K562 (cell line): ENCODE data around the gene PRKG2. TPM values are rescaled to one million over a fixed set of nuclear protein-coding genes. Genes with fewer than 3 reads are reported as not detected.

Source experiments
- ATAC-seq: fragments of 200-7000 bp; cut with Tn5 transposase; 3 replicates; pipeline ENCODE4 v1.9.1; 2020; ENCODE audit warnings: moderate library complexity
- BruUV-seq: library from RNA; stranded (reverse); fragments of 400-500 nt; replicated peaks from 2 replicates; lab custom pipeline; 2021; lab: Mats Ljungman, UMichigan
- CTCF ChIA-PET: fragments of 300-600 bp; formaldehyde crosslinking; extraction: SDS; loops from one replicate; lab custom pipeline; 2021; ENCODE audit warnings: low intra/inter-chr PET ratio; lab: Yijun Ruan, JAX
- POLR2A ChIA-PET: fragments of 300-600, 350-650 bp; sonication (Branson Sonifier 250); formaldehyde crosslinking; extraction: SDS; loops from one replicate; lab custom pipeline; 2021; ENCODE audit warnings: antibody characterized with exemption, inconsistent platforms; lab: Yijun Ruan, JAX
- DNase-seq, 4 experiments: peaks; one replicate each; pipeline versions ENCODE4 v3.0.0 to v3.0.0-alpha.2; 2011 to 2018; ENCODE audit warnings: low spot score in 3 of 4, mixed read lengths in 3 of 4; ENCODE audit errors: extremely low read depth in 1 of 4
- FAIRE-seq: peaks from 2 replicates; lab custom pipeline; 2011; peaks lifted over from hg19 to GRCh38; lab: Jason Lieb, UNC
- H2AFZ ChIP-seq: 2 replicates; pipeline ENCODE4 v1.6.0; 2011; ENCODE audit warnings: low read depth, low read length, control low read depth, inconsistent platforms
- H3K27ac ChIP-seq: fragments of 200-600 bp; 3 replicates; pipeline ENCODE4 v1.8.0; 2011; ENCODE audit warnings: low read depth, mild to moderate bottlenecking, control low read depth, inconsistent platforms, low read length, moderate library complexity, mixed read lengths; ENCODE audit errors: extremely low read depth
- H3K27me3 ChIP-seq, 2 experiments: fragments of 300-600 bp in 1 of 2; 2 replicates in 1 of 2; 3 replicates in 1 of 2; pipeline versions ENCODE4 v1.6.0 to v1.8.0; 2011; ENCODE audit warnings: inconsistent platforms in 2 of 2, low read length in 2 of 2, mild to moderate bottlenecking in 1 of 2, mixed read lengths in 1 of 2, moderate library complexity in 1 of 2; ENCODE audit not compliant: control insufficient read depth in 2 of 2, insufficient read depth in 2 of 2
- H3K36me3 ChIP-seq: fragments of 300-600 bp; 3 replicates; pipeline ENCODE4 v1.8.0; 2011; ENCODE audit warnings: mild to moderate bottlenecking, low read length, inconsistent platforms; ENCODE audit not compliant: control insufficient read depth, insufficient read depth
- H3K4me1 ChIP-seq, 2 experiments: fragments of 200-600 bp in 1 of 2; replicated peaks in 1 of 2; 2 replicates in 1 of 2; 3 replicates in 1 of 2; pipeline versions ENCODE4 v1.5.1 to v1.8.0; 2011; ENCODE audit warnings: inconsistent platforms in 2 of 2, low read length in 2 of 2, mild to moderate bottlenecking in 1 of 2, mixed read lengths in 1 of 2, moderate library complexity in 1 of 2; ENCODE audit not compliant: control insufficient read depth in 2 of 2, insufficient read depth in 2 of 2
- H3K4me2 ChIP-seq: 2 replicates; pipeline ENCODE4 v1.6.1; 2011; ENCODE audit warnings: low read length, control low read depth, inconsistent platforms, mixed read lengths; ENCODE audit not compliant: insufficient read depth
- H3K4me3 ChIP-seq: fragments of 200-600 bp; sonication (generic), shearing (Covaris generic); 2 replicates; pipeline ENCODE4 v1.5.1; 2016; ENCODE audit warnings: control low read depth, inconsistent platforms
- H3K79me2 ChIP-seq: fragments of 200-600 bp; 3 replicates; pipeline ENCODE4 v1.8.0; 2011; ENCODE audit warnings: low read length, inconsistent platforms; ENCODE audit not compliant: control insufficient read depth, insufficient read depth
- H3K9ac ChIP-seq, 2 experiments: 2 replicates each; pipeline versions ENCODE4 v1.6.0 to v1.6.1; 2011; ENCODE audit warnings: low read depth in 2 of 2, low read length in 2 of 2, control low read depth in 1 of 2, inconsistent platforms in 1 of 2, mild to moderate bottlenecking in 1 of 2, mixed read lengths in 1 of 2; ENCODE audit not compliant: insufficient read depth in 1 of 2
- H3K9me1 ChIP-seq: one replicate; pipeline ENCODE4 v1.6.0; 2011; ENCODE audit warnings: inconsistent platforms, mild to moderate bottlenecking, low read length, moderate library complexity; ENCODE audit not compliant: control insufficient read depth, insufficient read depth
- H3K9me3 ChIP-seq: replicated peaks from 2 replicates; pipeline ENCODE4 v1.5.1; 2011; ENCODE audit warnings: low read depth, low read length, inconsistent platforms; ENCODE audit not compliant: control insufficient read depth, insufficient read depth
- H4K20me1 ChIP-seq: replicated peaks from 2 replicates; pipeline ENCODE4 v1.6.1; 2011; ENCODE audit warnings: low read length, inconsistent platforms, mixed read lengths; ENCODE audit not compliant: control insufficient read depth, insufficient read depth
- CC2D1A ChIP-seq: fragments of 450-650 bp; IDR thresholded peaks from 2 replicates; pipeline ENCODE4 v1.6.1; 2017; ENCODE audit warnings: mild to moderate bottlenecking
- PBX2 ChIP-seq, 2 experiments: IDR thresholded peaks in 1 of 2; conservative IDR thresholded peaks in 1 of 2; 2 replicates each; pipeline ENCODE4 v1.6.1; 2016; ENCODE audit warnings: low read depth in 2 of 2, mild to moderate bottlenecking in 1 of 2, missing compliant biosample characterization in 1 of 2, missing genetic modification characterization in 1 of 2, moderate library complexity in 1 of 2
- ZNF224 ChIP-seq: sonication (generic); formaldehyde crosslinking; IDR thresholded peaks from 2 replicates; pipeline ENCODE4 v1.8.0; 2022; ENCODE audit warnings: mild to moderate bottlenecking, missing genetic modification reagents
- WGBS: fragments of 100-300 bp; shearing (Covaris generic); methylation state at CpG from one replicate; pipeline ENCODE4 v1.1.6; 2016; ENCODE audit warnings: low coverage, mixed read lengths; ENCODE audit not compliant: insufficient coverage; ENCODE audit errors: missing lambda C conversion rate; 5-methylcytosine and 5-hydroxymethylcytosine counted together
- in situ Hi-C: fragments of 300-500 bp; cut with MboI; formaldehyde crosslinking; loops from 4 replicates; pipeline ENCODE4 v1.15.0; 2018; ENCODE audit warnings: inconsistent platforms, mixed read lengths
- intact Hi-C: fragments of 100-400 bp; cut with micrococcal nuclease; formaldehyde crosslinking; loops from 2 replicates; pipeline ENCODE4 v1.14.2; 2022
- polyA plus RNA-seq, 8 experiments: library from polyadenylated mRNA; depleted of rRNA in 4 of 8; stranded (reverse) in 5 of 8; unstranded in 3 of 8; fragments of >200 nt; fragmentation: Nextera tagmentation in 2 of 8; fragmentation: Illumina TruSeq in 1 of 8; extraction: Ambion mirVana in 2 of 8; extraction: Trizol in 1 of 8; gene quantifications; 2 replicates each; pipeline versions ENCODE4 v1.2.1 to v1.2.3, GENCODE V29; 2011 to 2014; ENCODE audit warnings: inconsistent platforms in 1 of 8, missing spikeins in 1 of 8
- total RNA-seq, 7 experiments: library from RNA; depleted of rRNA in 6 of 7; stranded (reverse); fragments of >200 nt in 6 of 7; fragmentation: Illumina TruSeq in 2 of 7; extraction: Trizol in 2 of 7; gene quantifications; 2 replicates each; pipeline versions ENCODE4 v1.2.1 to v1.2.3, GENCODE V29; 2011 to 2021; ENCODE audit warnings: low replicate concordance in 1 of 7

Gene PRKG2
- total and polyA plus RNA-seq, 9 of the 15 experiments (the other 6 are each of a cell fraction or from before 2014, with no cell fraction given), result 0.01 to 0.68 (median 0.34) TPM

GRCh38 chr4:81143183-81143582 lies 71.8 kb downstream of the PRKG2 start:
- Histone ChIP-seq H3K36me3 (no peaks in the 10 kb centered on the region), H3K9me1 (no peaks in the 10 kb centered on the region), H3K4me1 (no peaks in the 10 kb centered on the region), H3K4me3 (no peak overlapping the region), H2AFZ (no peak overlapping the region), H3K27me3 (no peaks in the 10 kb centered on the region), H3K9ac (no peak overlapping the region), H3K27ac (no peak overlapping the region), H3K9me3 (no peaks in the 10 kb centered on the region), H3K4me2 (no peak overlapping the region), H3K79me2 (no peaks in the 10 kb centered on the region), H4K20me1 (no peaks in the 10 kb centered on the region)
- ChIA-PET CTCF (no interaction called here), POLR2A (interaction anchor here (0.6 kb wide), 1 partner anchor 44 kb away, joined by 3 read pairs; no protein-coding TSS in a partner anchor)
- no TSS peak for BruUV-seq
- ATAC-seq (no peak), FAIRE-seq (no peak), DNase-seq (no peak)
- in situ Hi-C loops, result no loop called here
- intact Hi-C loops, result no loop called here
- TF ChIP-seq CC2D1A, result no peak
- 17% methylated on average over 2 of the region's 2 CpGs for WGBS

- H4K20me1 ChIP-seq, result no peaks in the 10 kb centered on the region
- no peak for DNase-seq
- TF ChIP-seq PBX2 (CRISPR knock-in tag; IDR thresholded peaks at IDR 0.05; ENCODE audit: low read depth), result no peak
- TF ChIP-seq PBX2 (tag; conservative IDR thresholded peaks at IDR 0.05; ENCODE audit: low read depth), result peak; percentile 55
- TF ChIP-seq ZNF224 (CRISPR knock-in tag), result no peak
- TF ChIP-seq, all 486 proteins: peak for 1
- in situ Hi-C loops (no loop called here), intact Hi-C loops (no loop called here)
- H3K79me2 ChIP-seq, result no peaks in the 10 kb centered on the region
- H3K4me2 ChIP-seq, result no peak overlapping the region
- no TSS peak for BruUV-seq
- no peaks in the 10 kb centered on the region for H3K9me3 ChIP-seq
- no peak for ATAC-seq
- no peak overlapping the region for H2AFZ ChIP-seq
- ChIA-PET POLR2A (interaction anchor here (0.6 kb wide), 2 partner anchors 45 to 214 kb away, joined by 3 read pairs; no protein-coding TSS in a partner anchor), CTCF (no interaction called here)
- H3K27me3 ChIP-seq, result no peaks in the 10 kb centered on the region
- H3K4me3 ChIP-seq, result no peak overlapping the region
- FAIRE-seq, result no peak
- H3K9me1 ChIP-seq, result no peaks in the 10 kb centered on the region
- H3K27ac ChIP-seq, result no peak overlapping the region
- no peaks in the 10 kb centered on the region for H3K4me1 ChIP-seq
- WGBS, result 2% methylated on average over 7 of the region's 7 CpGs
- no peaks in the 10 kb centered on the region for H3K36me3 ChIP-seq
- no peak overlapping the region for H3K9ac ChIP-seq
Measured at GRCh38 chr4:81142744-81143143, 72.3 kb downstream of the PRKG2 start.
